ENCODE measurements around the gene CD2.
A peak's percentile ranks its signal among the peaks of the same experiment; 100 is the strongest.

The CD2 gene

DNA sequence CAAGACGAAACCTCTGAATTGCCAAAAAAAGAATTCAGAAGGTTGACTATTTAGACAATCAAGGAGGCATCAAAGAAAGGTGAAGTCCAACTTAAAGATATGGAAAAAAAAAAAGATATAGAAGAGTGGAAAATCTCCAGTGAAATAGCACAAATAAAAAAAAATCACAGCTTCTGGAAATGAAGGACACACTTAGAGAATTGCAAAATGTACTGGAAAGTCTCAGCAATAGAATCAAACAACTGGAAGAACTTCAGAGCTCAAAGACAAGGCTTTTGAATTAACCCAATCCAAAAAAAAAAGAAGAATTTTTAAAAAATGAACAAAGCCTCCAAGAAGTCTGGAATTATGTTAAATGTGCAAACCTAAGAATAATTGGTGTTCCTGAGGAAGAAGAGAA, 31.8 kb downstream of the CD2 start:
- no peak for DNase-seq

DNA sequence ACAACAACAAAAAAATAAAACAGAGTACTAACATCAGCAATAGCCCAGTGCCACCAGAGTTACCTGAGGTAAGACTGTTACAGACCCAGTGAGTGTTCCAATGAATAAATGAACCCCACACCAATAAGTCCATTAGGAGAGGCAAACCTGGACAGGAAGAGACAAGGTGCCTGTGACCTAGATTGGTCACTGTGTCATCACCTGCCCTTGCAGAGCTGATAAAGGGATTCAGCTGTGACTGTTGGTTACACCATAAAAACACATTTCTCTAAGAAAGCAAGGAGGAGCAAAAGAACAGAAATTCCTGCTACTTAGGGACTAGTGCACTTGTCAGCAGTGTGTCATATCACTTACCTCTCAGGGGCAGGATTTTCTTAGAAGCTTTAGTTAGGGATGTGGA, 37.5 kb downstream of the CD2 start:
- no peak for DNase-seq

DNA sequence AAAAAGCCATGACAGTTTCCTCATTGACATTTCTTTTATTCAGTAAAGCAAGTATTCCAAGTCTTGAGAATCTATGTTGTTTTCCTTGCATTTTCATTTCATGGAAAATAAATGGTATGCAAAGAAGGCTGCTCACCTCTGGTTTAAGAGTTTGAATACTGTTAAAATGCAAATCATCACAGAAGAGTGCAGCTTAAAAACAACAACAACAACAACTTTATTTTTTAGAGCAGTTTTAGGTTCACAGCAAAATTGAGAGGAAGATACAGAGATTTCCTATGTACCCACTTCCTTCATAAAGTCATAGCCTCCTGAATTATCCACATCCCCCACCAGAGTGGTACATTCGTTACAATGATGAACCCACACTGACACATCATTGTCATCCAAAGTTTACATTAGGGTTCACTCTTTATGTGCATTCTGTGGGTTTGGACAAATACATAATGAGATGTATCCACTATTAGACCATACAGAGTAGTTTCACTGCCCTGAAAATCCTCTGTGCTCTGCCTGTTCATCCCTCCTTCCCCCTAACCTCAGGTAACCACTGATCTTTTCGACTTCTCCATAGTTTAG, 39.2 kb downstream of the CD2 start:
- no peak for DNase-seq

DNA sequence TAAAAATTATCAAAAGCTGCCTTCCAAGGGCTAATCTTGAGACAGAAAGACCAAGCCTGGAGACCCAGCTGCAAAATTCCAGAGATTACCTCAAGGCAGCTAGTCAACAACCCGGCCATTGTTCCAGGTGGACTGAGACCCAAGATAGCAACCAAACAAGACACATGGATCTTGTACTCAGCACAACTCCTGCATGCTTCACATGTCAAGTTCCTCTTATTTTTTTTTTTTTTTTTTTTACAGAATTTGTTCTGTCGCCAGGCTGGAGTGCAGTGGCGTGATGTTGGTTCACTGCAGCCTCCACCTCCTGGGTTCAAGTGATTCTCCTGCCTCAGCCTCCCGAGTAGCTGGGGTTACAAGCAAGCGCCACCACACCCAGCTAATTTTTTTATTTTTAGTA, 40.1 kb downstream of the CD2 start:
- no peak for DNase-seq

DNA sequence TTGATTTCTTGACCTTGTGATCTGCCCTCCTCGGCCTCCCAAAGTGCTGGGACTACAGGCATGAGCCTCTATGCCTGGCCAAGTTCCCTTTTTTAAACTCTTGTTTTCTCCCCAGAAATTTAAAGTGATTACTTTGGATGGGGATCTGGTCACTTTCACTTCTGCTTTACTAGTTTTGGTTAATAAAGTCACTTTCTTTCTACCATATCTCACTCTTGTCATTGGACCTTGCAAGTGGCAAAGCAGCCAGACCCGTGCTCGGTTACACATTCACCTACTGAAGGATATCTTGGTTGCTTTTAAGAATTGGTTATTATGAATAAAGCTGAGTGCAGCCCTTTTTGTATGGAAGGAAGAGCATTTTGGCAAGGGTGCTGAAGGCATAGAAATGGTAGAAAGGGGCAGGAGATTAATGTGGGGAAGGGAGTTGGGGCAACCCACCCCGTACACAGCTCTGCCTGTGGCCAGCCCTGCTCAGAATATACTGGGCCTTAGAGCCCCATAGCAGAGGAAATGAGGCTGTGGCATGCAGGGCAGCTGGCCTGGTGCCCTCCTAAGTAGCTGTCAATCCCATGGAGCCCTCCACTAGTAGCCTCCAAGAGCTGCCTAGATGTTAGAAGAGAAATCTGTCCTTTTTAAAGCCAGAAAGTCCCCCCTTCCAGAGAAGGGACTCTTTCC, 40.7 kb downstream of the CD2 start:
- no peak for DNase-seq

DNA sequence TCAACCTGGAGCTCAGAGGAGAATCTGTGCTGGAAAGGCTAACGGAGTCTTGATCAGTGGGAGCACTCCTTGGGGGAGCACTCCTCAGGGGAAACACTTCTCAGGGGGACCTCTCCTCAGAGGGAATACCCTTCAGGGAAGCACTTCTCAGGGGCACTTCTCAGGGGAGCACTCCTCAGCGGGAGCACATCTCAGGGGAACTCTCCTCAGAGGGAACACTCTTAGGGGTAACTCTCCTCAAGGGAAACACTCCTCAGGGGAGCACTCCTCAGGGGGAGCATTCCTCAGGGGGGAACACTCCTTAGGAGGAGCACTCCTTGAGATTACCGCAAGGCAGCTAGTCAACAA, 41.2 kb downstream of the CD2 start:
- no peak for DNase-seq

DNA sequence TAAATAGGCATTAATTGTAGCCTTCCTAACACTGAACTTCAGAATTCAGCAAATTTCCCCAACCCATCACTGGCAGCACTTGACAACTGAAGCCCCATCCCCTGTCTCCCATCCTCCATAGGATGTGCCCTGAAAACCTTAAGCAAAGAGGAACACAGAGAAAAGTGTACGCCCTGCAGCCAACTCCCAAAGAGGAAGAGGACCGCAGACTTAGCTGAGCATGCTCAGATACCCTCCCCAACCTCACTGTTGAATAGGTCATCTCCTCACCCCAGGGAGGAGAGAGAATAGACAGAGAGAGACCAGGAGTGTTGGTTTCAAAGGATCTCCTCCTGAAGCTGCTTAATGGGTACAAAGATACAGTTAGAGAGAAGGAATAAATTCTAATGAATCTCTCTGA, 50.5 kb downstream of the CD2 start:
- DNase-seq, result no peak

- no peak for DNase-seq
Observed at GRCh38 chr1:116805398-116805797, 51.2 kb downstream of the CD2 start.

GRCh38 chr1:116806245-116806644, 52.0 kb downstream of the CD2 start:
- DNase-seq, result peak; percentile 85

GRCh38 chr1:116806671-116807070, 52.4 kb downstream of the CD2 start:
- no peak for DNase-seq

GRCh38 chr1:116807394-116808199, 53.4 kb downstream of the CD2 start:
- no peak for DNase-seq

DNA sequence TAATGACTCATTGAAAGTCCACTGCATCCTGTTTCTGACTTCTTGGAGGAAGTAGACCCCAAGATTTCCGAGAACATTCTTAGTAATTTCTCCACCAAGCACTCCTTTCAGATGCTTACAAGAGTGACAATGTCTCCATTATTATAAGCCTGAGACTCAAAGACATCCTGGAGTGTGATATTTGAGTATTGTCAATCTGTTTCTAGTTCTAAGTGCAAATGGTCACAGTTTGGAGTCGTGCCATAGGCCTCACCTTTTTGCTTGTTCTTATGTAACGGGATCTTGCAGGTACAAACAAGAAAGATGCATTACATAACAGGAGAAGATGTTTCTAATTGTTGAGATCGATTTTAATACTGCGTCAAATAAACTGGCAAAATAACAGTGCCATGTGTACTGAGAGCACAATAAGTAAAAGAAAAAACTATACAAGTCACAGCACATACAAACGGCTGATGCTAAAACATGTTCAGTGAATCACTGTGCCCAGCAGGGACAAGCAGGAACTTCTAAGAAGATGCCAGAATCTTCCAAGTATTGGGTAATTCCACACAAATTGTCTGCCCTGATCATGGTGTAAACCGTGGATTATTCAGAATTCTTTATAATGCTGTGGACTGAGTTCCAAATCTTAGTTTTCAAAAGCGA, 54.1 kb downstream of the CD2 start:
- no peak for DNase-seq

GRCh38 chr1:116808848-116809508, 54.7 kb downstream of the CD2 start:
- no peak for DNase-seq

DNA sequence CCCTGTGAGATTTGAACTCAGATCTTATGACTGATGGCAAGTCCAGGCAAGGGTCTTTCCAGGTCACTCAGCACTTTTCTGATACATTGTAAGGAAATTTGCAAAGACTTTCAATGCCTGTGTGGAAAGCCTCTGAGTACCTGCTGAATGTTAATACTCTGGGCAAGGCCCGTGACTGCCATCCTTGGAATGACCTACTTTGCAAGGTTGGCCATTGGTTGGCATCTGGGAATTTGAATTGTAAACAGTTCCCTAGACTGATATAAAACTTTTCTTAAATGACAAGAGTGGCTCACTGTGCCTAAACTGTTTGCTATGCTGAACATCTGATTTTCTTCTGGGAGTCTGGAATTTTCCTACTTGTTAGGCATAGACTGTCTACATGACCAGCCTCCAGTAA, 57.1 kb downstream of the CD2 start:
- DNase-seq, result no peak

DNA sequence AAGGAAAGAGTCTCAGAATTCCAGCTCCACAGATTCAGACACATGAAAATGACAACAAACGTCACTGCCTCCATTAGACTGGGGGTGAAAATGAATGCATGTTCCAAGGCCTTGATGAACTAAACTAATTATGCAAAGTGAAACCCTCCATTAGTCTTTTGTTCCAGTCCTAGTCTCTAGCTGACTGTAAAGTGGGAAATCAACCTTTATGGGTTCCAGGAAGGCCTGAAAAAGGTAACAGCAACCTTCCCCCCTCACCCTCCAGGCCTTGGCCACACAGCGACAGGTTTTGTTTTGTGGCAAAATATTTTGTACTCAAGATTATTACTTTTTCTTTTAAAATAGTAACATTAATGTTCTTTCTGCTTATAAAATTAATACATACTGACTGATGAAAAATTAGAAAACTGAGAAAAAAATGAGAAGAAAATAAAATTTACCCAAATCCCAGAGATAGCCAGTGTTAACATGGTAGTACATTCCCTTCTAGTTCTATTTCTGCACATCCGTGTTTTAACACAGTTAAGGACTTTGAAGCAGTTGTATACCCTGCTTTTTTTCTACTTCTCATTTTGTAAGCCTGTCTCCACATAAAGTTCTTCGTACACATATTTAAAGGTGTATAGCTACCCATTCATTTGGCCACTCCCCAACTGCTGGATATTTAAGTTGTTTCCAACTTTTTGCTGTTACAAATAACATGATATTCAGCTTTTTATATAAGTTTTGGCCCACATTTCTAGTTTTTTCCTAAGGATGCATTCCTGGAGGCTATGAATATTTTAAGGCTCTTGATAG, 60.9 kb downstream of the CD2 start:
- no peak for DNase-seq

DNA sequence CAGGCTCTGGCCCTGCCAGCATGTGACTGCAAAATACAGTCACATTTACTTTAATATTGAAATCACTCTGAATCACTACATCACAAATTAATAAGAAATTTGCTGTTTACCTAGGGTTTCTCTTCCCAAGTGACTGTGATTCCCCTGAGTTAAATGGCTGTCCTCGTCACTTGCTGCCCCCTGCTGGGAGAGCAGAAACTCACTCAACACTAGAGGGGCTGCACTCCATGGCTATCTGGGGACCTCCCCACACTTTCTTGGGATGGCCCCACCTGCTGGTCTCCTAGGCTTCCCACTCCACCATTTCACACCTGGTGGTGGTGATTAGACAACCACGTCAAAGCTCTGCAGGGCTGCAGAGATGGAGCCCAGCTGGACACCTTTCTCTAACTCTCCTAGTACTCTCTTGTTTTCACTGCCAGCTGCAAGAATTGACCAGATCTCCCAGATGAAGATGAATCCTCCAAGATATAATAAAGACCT, 63.4 kb downstream of the CD2 start:
- DNase-seq, result peak; percentile 89

Data from activated CD8-positive, alpha-beta memory T cell treated with anti-CD3 and anti-CD28 coated beads for 24 hours (primary cell).